ENCODE data around the gene CCDC197. TPM values are rescaled to one million over a fixed set of nuclear protein-coding genes. Genes with fewer than 3 reads are reported as not detected.

CCDC197 gene
- polyA plus RNA-seq, 1 donor from 2014 or later = not detected

GRCh38 chr14:93961620-93962019 is 35.5 kb upstream of the CCDC197 start:
- H3F3A ChIP-seq (ENCODE audit: insufficient read depth, low read length, poor library complexity, severe bottlenecking) = no peaks in the 10 kb centered on the region
- H2AFZ ChIP-seq (ENCODE audit: low read depth, low read length) = no peak overlapping the region
- H4K20me1 ChIP-seq (ENCODE audit: insufficient read depth) = no peaks in the 10 kb centered on the region
- no peaks in the 10 kb centered on the region for H3K36me3 ChIP-seq (ENCODE audit: insufficient read depth, low read length)
- H3K4me3 ChIP-seq (ENCODE audit: low read length) = no peak overlapping the region
- no peaks in the 10 kb centered on the region for H3K79me2 ChIP-seq (replicated peaks; ENCODE audit: insufficient read depth, low read length)
- H3K9ac ChIP-seq (ENCODE audit: low read length) = no peak overlapping the region
- H3K4me2 ChIP-seq (ENCODE audit: low read length) = no peak overlapping the region
- no peaks in the 10 kb centered on the region for H3K9me2 ChIP-seq (ENCODE audit: insufficient read depth, low read length)
- TF ChIP-seq POLR2AphosphoS5 (IDR thresholded peaks at IDR 0.05) (no peak), TAF1 (IDR thresholded peaks at IDR 0.05; ENCODE audit: low read depth) (no peak), EP300 (conservative IDR thresholded peaks at IDR 0.05; ENCODE audit: poor library complexity, severe bottlenecking) (no peak), SMC3 (conservative IDR thresholded peaks at IDR 0.05; ENCODE audit: poor library complexity) (no peak), RAD21 (conservative IDR thresholded peaks at IDR 0.05) (no peak), EZH2 (IDR thresholded peaks at IDR 0.05; ENCODE audit: borderline replicate concordance, insufficient read depth, low read length, poor library complexity, severe bottlenecking) (no peak), MXI1 (conservative IDR thresholded peaks at IDR 0.05; ENCODE audit: poor library complexity, severe bottlenecking) (no peak), REST (IDR thresholded peaks at IDR 0.05; ENCODE audit: borderline replicate concordance) (no peak)
- TF ChIP-seq, protein P1, sequence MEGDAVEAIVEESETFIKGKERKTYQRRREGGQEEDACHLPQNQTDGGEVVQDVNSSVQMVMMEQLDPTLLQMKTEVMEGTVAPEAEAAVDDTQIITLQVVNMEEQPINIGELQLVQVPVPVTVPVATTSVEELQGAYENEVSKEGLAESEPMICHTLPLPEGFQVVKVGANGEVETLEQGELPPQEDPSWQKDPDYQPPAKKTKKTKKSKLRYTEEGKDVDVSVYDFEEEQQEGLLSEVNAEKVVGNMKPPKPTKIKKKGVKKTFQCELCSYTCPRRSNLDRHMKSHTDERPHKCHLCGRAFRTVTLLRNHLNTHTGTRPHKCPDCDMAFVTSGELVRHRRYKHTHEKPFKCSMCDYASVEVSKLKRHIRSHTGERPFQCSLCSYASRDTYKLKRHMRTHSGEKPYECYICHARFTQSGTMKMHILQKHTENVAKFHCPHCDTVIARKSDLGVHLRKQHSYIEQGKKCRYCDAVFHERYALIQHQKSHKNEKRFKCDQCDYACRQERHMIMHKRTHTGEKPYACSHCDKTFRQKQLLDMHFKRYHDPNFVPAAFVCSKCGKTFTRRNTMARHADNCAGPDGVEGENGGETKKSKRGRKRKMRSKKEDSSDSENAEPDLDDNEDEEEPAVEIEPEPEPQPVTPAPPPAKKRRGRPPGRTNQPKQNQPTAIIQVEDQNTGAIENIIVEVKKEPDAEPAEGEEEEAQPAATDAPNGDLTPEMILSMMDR (IDR thresholded peaks at IDR 0.05; ENCODE audit: poor library complexity, severe bottlenecking) = no peak
- H3K27ac ChIP-seq (ENCODE audit: low read length) = no peak overlapping the region
- H3K27me3 ChIP-seq (ENCODE audit: insufficient read depth, low read depth, low read length) = no peaks in the 10 kb centered on the region
- H3K9me3 ChIP-seq (ENCODE audit: low read length) = no peaks in the 10 kb centered on the region

DNA sequence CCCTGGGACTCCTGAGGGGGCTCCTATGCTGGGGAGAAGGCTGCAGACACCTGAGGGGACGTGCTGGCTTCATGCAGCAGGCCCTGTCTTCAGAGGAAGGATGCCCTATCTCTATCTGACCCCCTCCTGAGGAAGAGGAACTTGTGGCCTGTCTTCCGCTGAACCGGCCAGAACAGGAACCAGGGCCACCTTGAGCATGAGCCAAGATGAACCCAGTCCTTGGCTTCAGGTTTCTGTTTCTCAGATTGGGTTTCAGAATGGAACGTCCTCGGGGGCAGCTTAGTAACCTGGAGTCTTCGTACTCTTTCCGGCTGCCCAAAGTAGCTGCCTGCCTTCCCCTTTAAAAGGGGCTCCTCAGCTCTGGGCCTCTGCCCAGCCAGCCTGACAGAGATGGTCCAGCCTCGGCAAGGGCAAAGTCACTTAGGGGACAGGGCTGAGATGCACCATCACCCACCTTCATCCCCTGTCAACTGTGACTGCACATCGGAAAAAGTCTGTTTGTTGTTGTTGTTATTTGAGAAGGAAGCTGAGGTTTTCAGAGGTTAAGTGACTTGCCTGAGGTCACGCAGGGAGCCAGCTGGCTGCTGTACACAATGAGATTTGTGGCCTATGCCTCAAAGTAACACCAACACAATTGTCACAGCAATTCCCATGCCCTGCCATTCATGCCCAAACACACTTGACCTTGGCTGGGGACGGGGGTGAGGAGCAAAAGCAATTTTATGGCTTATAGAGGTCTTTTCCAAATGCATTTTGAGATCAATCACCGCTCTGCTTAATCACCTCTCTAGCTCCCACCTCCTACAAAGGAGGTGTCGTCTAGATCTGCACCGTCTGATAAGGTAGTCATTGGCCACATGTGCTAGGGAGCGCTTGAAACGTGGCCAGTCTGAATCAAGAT is 34.1 kb upstream of the CCDC197 start:
- no peaks in the 10 kb centered on the region for H3F3A ChIP-seq (ENCODE audit: insufficient read depth, low read length, poor library complexity, severe bottlenecking)
- no peak overlapping the region for H2AFZ ChIP-seq (ENCODE audit: low read depth, low read length)
- no peaks in the 10 kb centered on the region for H3K9me3 ChIP-seq (ENCODE audit: low read length)
- H3K27ac ChIP-seq (ENCODE audit: low read length) = no peak overlapping the region
- H3K36me3 ChIP-seq (ENCODE audit: insufficient read depth, low read length) = no peaks in the 10 kb centered on the region
- TF ChIP-seq MXI1 (conservative IDR thresholded peaks at IDR 0.05; ENCODE audit: poor library complexity, severe bottlenecking) (no peak), EZH2 (IDR thresholded peaks at IDR 0.05; ENCODE audit: borderline replicate concordance, insufficient read depth, low read length, poor library complexity, severe bottlenecking) (no peak), RAD21 (conservative IDR thresholded peaks at IDR 0.05) (no peak), EP300 (conservative IDR thresholded peaks at IDR 0.05; ENCODE audit: poor library complexity, severe bottlenecking) (no peak), SMC3 (conservative IDR thresholded peaks at IDR 0.05; ENCODE audit: poor library complexity) (no peak), TAF1 (IDR thresholded peaks at IDR 0.05; ENCODE audit: low read depth) (no peak), REST (IDR thresholded peaks at IDR 0.05; ENCODE audit: borderline replicate concordance) (no peak), POLR2AphosphoS5 (IDR thresholded peaks at IDR 0.05) (no peak)
- TF ChIP-seq, protein P1 (IDR thresholded peaks at IDR 0.05; ENCODE audit: poor library complexity, severe bottlenecking) = no peak
- H3K27me3 ChIP-seq (ENCODE audit: insufficient read depth, low read depth, low read length) = no peaks in the 10 kb centered on the region
- H3K4me2 ChIP-seq (ENCODE audit: low read length) = no peak overlapping the region
- H3K79me2 ChIP-seq (replicated peaks; ENCODE audit: insufficient read depth, low read length) = no peaks in the 10 kb centered on the region
- H3K4me3 ChIP-seq (ENCODE audit: low read length) = no peak overlapping the region
- no peaks in the 10 kb centered on the region for H3K9me2 ChIP-seq (ENCODE audit: insufficient read depth, low read length)
- no peak overlapping the region for H3K9ac ChIP-seq (ENCODE audit: low read length)
- no peaks in the 10 kb centered on the region for H4K20me1 ChIP-seq (ENCODE audit: insufficient read depth)

Measured in neural cell (in vitro differentiated cells).